Measurements from ENCODE around the gene NOD2. TPM values are rescaled to one million over a fixed set of nuclear protein-coding genes. Genes with fewer than 3 reads are reported as not detected.
A peak's percentile ranks its signal among the peaks of the same experiment; 100 is the strongest.

The NOD2 gene
- total and polyA plus RNA-seq, 2 of the 13 experiments (the other 11 are each of a cell fraction or from before 2014, with no cell fraction given): 0.27 to 0.81 TPM

GRCh38 chr16:50741781-50742575 is 48.6 kb downstream of the NOD2 start, which contains the start of gene CYLD (continued):
- no peak for TF ChIP-seq KIAA2018 (CRISPR knock-in tag; IDR thresholded peaks at IDR 0.05; ENCODE audit: borderline replicate concordance)
- no peak for TF ChIP-seq REPIN1 (CRISPR knock-in tag; IDR thresholded peaks at IDR 0.05; ENCODE audit: borderline replicate concordance, low read depth)
- no peak for TF ChIP-seq ZNF629 (CRISPR knock-in tag; conservative IDR thresholded peaks at IDR 0.05)
- TF ChIP-seq MED13 (CRISPR knock-in tag; IDR thresholded peaks at IDR 0.05): no peak; the same call in 1 of the 2 replicates
- TF ChIP-seq ZNF564 (CRISPR knock-in tag; IDR thresholded peaks at IDR 0.05): no peak
- TF ChIP-seq ZNF547 (CRISPR knock-in tag; IDR thresholded peaks at IDR 0.05): 0 out of 2 replicates have a peak, but pooled peaks have one; percentile 48
- no peak for TF ChIP-seq ZNF3 (CRISPR knock-in tag; IDR thresholded peaks at IDR 0.05)
- no peak for TF ChIP-seq TEAD2 (CRISPR knock-in tag; IDR thresholded peaks at IDR 0.05)
- peak; percentile 84 for TF ChIP-seq NR2C2 (CRISPR knock-in tag; IDR thresholded peaks at IDR 0.05; ENCODE audit: borderline replicate concordance)
- TF ChIP-seq SIX1 (CRISPR knock-in tag; IDR thresholded peaks at IDR 0.05; ENCODE audit: borderline replicate concordance): no peak
- no peak for TF ChIP-seq SYNCRIP (IDR thresholded peaks at IDR 0.05; ENCODE audit: insufficient read depth, low read depth, low read length)
- TF ChIP-seq TFDP1 (CRISPR knock-in tag; IDR thresholded peaks at IDR 0.05; ENCODE audit: borderline replicate concordance): peak; percentile 55; the same call in 1 of the 2 replicates
- no peak for TF ChIP-seq ZNF512 (CRISPR knock-in tag; IDR thresholded peaks at IDR 0.05)
- TF ChIP-seq KMT2A (CRISPR knock-in tag; IDR thresholded peaks at IDR 0.05): peak; percentile 75
- no peak for TF ChIP-seq ZNF660 (CRISPR knock-in tag; IDR thresholded peaks at IDR 0.05; ENCODE audit: borderline replicate concordance, low read depth)
- no peak for TF ChIP-seq ETS1 (CRISPR knock-in tag; IDR thresholded peaks at IDR 0.05)
- TF ChIP-seq ZNF484 (CRISPR knock-in tag; IDR thresholded peaks at IDR 0.05; ENCODE audit: borderline replicate concordance, low read depth): no peak

All from HepG2 (cell line).